22Rv1 (cell line): ENCODE data around the gene LRIF1.

Experiments used
- H3K27ac ChIP-seq: fragments of 450-650 bp; 2 replicates; pipeline ENCODE4 v1.5.1; 2017
- ZFX ChIP-seq: fragments of 450-650 bp; IDR thresholded peaks from 2 replicates; pipeline ENCODE4 v1.6.1; 2017; ENCODE audit warnings: antibody characterized with exemption, borderline replicate concordance
- TF ChIP-seq, protein P1 (sequence below): fragments of 450-650 bp; IDR thresholded peaks from 2 replicates; pipeline ENCODE4 v1.5.1; 2017; ENCODE audit warnings: mild to moderate bottlenecking

Gene LRIF1

GRCh38 chr1:110961902-110962301, 1.8 kb downstream of the LRIF1 start:
- TF ChIP-seq, protein P1, sequence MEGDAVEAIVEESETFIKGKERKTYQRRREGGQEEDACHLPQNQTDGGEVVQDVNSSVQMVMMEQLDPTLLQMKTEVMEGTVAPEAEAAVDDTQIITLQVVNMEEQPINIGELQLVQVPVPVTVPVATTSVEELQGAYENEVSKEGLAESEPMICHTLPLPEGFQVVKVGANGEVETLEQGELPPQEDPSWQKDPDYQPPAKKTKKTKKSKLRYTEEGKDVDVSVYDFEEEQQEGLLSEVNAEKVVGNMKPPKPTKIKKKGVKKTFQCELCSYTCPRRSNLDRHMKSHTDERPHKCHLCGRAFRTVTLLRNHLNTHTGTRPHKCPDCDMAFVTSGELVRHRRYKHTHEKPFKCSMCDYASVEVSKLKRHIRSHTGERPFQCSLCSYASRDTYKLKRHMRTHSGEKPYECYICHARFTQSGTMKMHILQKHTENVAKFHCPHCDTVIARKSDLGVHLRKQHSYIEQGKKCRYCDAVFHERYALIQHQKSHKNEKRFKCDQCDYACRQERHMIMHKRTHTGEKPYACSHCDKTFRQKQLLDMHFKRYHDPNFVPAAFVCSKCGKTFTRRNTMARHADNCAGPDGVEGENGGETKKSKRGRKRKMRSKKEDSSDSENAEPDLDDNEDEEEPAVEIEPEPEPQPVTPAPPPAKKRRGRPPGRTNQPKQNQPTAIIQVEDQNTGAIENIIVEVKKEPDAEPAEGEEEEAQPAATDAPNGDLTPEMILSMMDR, result no peak
- no peak for TF ChIP-seq ZFX
- no peak overlapping the region for H3K27ac ChIP-seq

GRCh38 chr1:110960777-110961420, 2.8 kb downstream of the LRIF1 start:
- TF ChIP-seq, protein P1, result no peak
- TF ChIP-seq ZFX, result no peak
- no peak overlapping the region for H3K27ac ChIP-seq

GRCh38 chr1:110957798-110958197, 5.9 kb downstream of the LRIF1 start:
- H3K27ac ChIP-seq, result no peak overlapping the region
- TF ChIP-seq, protein P1, result no peak
- no peak for TF ChIP-seq ZFX

DNA sequence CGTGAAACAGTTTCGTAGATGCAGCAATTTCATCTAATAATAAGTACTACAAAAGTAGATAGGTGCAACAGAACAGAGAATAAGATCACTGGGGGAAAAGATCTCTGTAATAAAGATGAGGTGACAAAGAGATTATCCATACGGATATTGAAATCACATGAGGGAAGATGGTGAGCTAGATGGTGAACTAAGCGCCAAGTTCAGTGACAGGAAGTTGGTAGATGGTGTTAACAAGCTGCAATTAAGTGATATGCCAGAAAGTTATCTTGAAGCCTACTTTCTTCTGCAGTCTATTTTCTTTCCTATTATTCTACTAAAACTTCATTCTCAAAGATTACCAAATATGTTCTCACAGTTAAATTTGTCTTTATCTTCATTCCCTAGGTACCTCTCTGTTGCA, 7.1 kb downstream of the LRIF1 start:
- no peak overlapping the region for H3K27ac ChIP-seq
- TF ChIP-seq, protein P1, result no peak
- no peak for TF ChIP-seq ZFX

DNA sequence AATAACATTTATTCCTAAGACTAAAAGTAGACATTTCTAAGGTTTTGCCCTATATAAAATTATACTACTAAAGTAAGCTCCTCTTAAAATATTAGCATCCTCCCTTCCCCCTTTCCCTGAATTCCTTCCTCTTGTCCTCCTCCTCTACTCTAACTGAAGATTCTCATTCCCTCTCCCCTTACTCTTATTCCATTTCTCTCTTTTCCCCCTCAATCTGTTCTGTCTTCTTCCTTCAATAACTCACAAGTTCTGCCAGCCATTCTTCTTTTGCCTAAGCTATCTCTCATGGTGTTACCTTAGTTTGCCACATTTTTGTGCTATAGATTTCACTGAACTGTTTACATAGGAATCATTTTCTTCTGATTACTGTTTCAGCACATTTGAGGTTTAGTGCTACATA, 10.7 kb downstream of the LRIF1 start:
- H3K27ac ChIP-seq, result no peak overlapping the region
- TF ChIP-seq, protein P1, result no peak
- no peak for TF ChIP-seq ZFX

DNA sequence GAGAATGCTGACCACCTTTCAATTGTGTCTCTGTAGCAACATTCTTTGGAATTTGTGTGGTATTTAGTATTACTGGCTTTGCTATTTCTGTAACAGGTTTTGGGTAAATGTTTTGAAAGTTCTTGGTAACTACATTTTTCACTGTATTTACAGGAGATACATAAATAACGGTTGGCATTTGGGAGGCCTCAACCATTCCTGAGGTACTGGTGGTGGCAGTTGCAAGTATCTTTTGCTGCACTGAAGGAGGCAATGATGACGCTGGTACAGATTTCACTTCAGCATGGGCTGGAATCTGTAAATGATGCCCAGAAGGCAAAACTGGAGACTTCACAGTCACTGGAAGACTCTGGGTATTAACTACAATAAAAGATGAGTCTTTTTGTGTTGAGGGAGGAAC, 11.7 kb downstream of the LRIF1 start:
- TF ChIP-seq ZFX, result no peak
- TF ChIP-seq, protein P1, result no peak
- H3K27ac ChIP-seq, result no peak overlapping the region

DNA sequence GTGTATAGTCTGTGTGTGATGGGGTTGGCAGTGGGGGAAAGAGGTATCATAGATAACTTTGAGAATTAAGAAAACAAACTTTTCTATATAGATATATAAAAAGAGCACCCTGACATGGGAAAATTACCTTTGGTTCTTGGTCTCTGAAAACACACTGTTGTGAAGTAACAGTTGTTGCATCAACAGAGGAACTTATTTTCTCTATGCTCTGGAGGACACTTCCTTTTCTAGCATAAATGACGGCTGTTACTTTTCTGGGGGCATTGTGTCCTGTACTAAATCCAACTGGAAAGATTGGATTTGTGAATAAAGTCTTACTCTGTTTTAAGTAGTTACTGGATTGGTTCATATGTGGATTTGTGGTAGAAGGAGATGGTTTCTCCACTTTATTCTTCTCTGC, 12.6 kb downstream of the LRIF1 start:
- no peak for TF ChIP-seq ZFX
- TF ChIP-seq, protein P1, result no peak

More for the DNA sequence above, 12.6 kb downstream of the LRIF1 start:
- no peak overlapping the region for H3K27ac ChIP-seq
